Muscle layer of colon (tissue), 2 donors: Measurements from ENCODE around the gene PRKAR1B.
"Not testable (repeated sequence)": the region's sequence is repeated elsewhere in the genome, so short reads cannot be mapped to it uniquely, and the experiment has no call there.

Experiments
- H3K27ac ChIP-seq: one replicate; pipeline ENCODE4 v1.7.0; 2013; ENCODE audit warnings: low read depth, mild to moderate bottlenecking, low read length, moderate library complexity
- H3K27me3 ChIP-seq, 2 donors: one replicate each; pipeline ENCODE4 v1.7.0; 2013; ENCODE audit warnings: low read length in 2 of 2, mild to moderate bottlenecking in 2 of 2; ENCODE audit not compliant: insufficient read depth in 2 of 2, control insufficient read depth in 1 of 2
- H3K36me3 ChIP-seq: one replicate; pipeline ENCODE4 v1.7.0; 2013; ENCODE audit warnings: mild to moderate bottlenecking, low read length; ENCODE audit not compliant: insufficient read depth
- H3K4me1 ChIP-seq: one replicate; pipeline ENCODE4 v1.7.0; 2013; ENCODE audit warnings: mild to moderate bottlenecking, low read length; ENCODE audit not compliant: insufficient read depth
- H3K4me3 ChIP-seq, 2 donors: one replicate each; pipeline ENCODE4 v1.7.0; 2013; ENCODE audit warnings: low read length in 2 of 2, low read depth in 1 of 2, mild to moderate bottlenecking in 1 of 2, moderate library complexity in 1 of 2
- H3K9ac ChIP-seq: one replicate; pipeline ENCODE4 v1.7.0; 2013; ENCODE audit warnings: low read length
- H3K9me3 ChIP-seq: one replicate; pipeline ENCODE4 v1.7.0; 2013; ENCODE audit warnings: mild to moderate bottlenecking, low read length
- donor health status: abdominal sarcoma.
- donor health status: Adenocarcinoma of cecum.

The PRKAR1B gene

DNA sequence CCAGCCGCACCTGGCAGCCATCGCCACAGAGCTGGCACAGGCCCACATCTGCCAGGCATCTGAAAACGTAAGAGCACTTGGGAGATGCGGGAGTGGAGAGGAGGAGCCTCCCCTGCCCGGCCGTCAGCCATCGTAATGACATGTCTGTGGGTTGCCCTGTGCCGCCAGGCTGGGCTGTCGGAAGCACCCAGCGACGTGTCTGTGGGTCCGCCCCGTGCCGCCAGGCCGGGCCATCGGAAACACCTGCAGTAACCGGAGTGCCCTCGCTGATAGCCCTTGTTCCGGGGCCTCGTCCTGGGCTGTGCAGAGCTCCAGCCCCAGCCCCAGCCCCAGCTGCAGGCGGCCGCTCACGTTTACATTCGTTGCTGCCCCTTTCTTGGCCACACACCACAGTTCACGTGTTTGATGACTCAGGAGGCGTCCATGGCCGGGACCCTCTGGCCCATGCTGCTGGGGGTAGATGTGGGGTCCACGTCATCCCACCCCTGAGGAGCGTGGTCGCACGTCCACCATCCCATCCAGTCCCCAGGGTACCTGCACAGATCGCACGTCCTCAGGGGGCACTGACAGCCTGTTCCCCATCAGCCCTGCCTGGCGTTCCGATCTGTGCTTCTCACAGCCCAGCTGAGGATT is 30.0 kb upstream of the PRKAR1B start:
- Histone ChIP-seq H3K27ac (no peak overlapping the region), H3K9me3 (no peaks in the 10 kb centered on the region), H3K9ac (no peak overlapping the region), H3K4me3 (no peak overlapping the region), H3K4me1 (no peaks in the 10 kb centered on the region), H3K36me3 (peaks cover 46% of the 10 kb centered on the region), H3K27me3 (no peaks in the 10 kb centered on the region)

DNA sequence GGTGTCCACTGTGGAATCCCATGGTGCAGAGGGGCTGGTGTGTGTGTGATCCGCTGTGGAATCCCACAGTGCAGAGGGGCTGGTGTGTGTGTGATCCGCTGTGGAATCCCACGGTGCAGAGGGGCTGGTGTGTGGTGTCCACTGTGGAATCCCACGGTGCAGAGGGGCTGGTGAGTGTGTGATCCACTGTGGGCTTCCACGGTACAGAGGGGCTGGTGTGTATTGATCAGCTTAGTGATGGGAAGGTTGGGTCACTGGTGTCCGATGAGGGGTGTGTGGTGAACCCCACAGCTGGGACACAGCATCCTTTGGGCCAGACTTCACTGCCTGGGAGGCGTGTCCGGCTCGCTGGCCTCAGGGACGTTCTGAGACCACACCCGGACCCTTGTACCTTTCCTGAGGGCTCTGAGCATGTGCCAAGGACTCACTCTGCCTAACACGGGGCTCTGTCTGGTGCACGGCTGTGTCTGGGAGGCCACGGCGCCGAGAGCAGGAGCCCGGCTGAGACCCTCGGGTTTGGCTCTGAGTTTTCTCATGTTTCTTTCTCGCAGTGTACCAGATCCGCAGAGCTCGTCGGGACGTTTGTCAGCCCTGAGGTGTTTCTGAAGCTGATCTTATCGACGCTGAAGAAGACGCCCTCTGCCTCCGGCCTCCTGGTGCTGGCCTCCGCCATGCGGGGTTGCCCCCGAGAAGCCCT is 29.3 kb upstream of the PRKAR1B start:
- no peaks in the 10 kb centered on the region for H3K27me3 ChIP-seq
- H3K36me3 ChIP-seq = peaks cover 43% of the 10 kb centered on the region
- H3K27ac ChIP-seq = no peak overlapping the region
- H3K4me1 ChIP-seq = no peaks in the 10 kb centered on the region
- no peak overlapping the region for H3K9ac ChIP-seq
- no peak overlapping the region for H3K4me3 ChIP-seq
- H3K9me3 ChIP-seq = no peaks in the 10 kb centered on the region

DNA sequence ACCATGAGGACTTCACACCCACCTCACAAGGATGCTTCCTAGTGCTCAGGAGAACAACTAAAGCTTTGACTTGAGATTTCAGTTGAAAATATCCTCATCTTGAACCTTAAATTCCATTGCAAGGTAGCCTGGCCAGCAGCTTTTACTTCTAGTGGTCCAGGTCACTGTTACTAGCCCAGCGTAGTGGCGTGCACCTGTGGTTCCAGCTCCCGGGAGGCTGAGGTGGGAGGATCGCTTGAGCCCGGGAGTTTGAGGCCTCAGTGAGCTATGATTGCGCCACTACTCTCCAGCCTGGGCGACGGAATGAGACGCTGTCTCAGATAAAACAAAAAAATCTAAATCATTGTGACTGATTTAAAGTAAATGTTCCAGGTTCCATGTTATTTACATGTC is 28.3 kb upstream of the PRKAR1B start:
- Histone ChIP-seq H3K9me3 (no peaks in the 10 kb centered on the region), H3K27me3 (no peaks in the 10 kb centered on the region), H3K27ac (no peak overlapping the region), H3K4me3 (no peak overlapping the region), H3K4me1 (no peaks in the 10 kb centered on the region), H3K36me3 (peaks cover 43% of the 10 kb centered on the region), H3K9ac (no peak overlapping the region)

- Histone ChIP-seq H3K9me3 (no peaks in the 10 kb centered on the region), H3K4me3 (no peak overlapping the region), H3K4me1 (no peaks in the 10 kb centered on the region), H3K9ac (no peak overlapping the region), H3K27ac (no peak overlapping the region), H3K27me3 (no peaks in the 10 kb centered on the region), H3K36me3 (peaks cover 43% of the 10 kb centered on the region)
These were observed 27.7 kb upstream of the PRKAR1B start for GRCh38 chr7:754531-755412.

DNA sequence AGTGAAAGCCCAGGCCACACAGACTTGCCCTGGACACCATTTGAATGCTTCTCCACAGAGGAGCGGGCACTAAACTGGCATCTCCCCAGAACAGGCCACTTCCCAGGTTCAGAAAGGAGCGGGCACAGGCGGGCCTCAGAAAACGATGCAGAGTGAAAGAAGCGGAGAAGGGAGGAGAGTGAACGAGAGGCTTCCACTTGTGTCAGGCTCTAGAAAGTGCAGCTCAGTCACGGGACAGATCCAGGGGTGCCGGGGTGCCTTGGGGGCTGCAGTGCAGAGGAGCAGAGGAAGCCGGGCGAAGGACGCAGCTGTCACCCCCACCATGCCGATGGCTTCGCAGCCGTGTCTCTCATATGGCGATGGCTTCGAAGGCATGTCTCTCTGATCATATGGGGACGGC is 26.1 kb upstream of the PRKAR1B start:
- Histone ChIP-seq H3K9me3 (no peaks in the 10 kb centered on the region), H3K36me3 (peaks cover 43% of the 10 kb centered on the region), H3K27me3 (no peaks in the 10 kb centered on the region), H3K4me3 (no peak overlapping the region), H3K9ac (no peak overlapping the region), H3K27ac (no peak overlapping the region), H3K4me1 (no peaks in the 10 kb centered on the region)

- H3K36me3 ChIP-seq = peaks cover 36% of the 10 kb centered on the region
- H3K9me3 ChIP-seq, H3K4me1 ChIP-seq: not testable (repeated sequence)
These were observed 25.2 kb upstream of the PRKAR1B start for GRCh38 chr7:752256-752655.

GRCh38 chr7:751826-752225 is 24.7 kb upstream of the PRKAR1B start:
- H3K27ac ChIP-seq = no peak overlapping the region
- H3K9me3 ChIP-seq = no peaks in the 10 kb centered on the region
- no peaks in the 10 kb centered on the region for H3K27me3 ChIP-seq
- peaks cover 31% of the 10 kb centered on the region for H3K36me3 ChIP-seq
- H3K9ac ChIP-seq = no peak overlapping the region
- no peak overlapping the region for H3K4me3 ChIP-seq
- no peaks in the 10 kb centered on the region for H3K4me1 ChIP-seq

More at GRCh38 chr7:752256-752655, 25.2 kb upstream of the PRKAR1B start:
- not testable (repeated sequence) for H3K4me3 ChIP-seq, H3K9ac ChIP-seq, H3K27me3 ChIP-seq, H3K27ac ChIP-seq

- Histone ChIP-seq H3K27ac (no peak overlapping the region), H3K9ac (no peak overlapping the region), H3K4me3 (no peak overlapping the region), H3K36me3 (peaks cover 28% of the 10 kb centered on the region), H3K4me1 (no peaks in the 10 kb centered on the region), H3K27me3 (no peaks in the 10 kb centered on the region), H3K9me3 (no peaks in the 10 kb centered on the region)
These were observed 23.2 kb upstream of the PRKAR1B start for GRCh38 chr7:750111-750905.

GRCh38 chr7:749140-749551 is 22.1 kb upstream of the PRKAR1B start:
- H3K9me3 ChIP-seq = no peaks in the 10 kb centered on the region
- no peaks in the 10 kb centered on the region for H3K4me1 ChIP-seq
- no peak overlapping the region for H3K9ac ChIP-seq
- no peak overlapping the region for H3K4me3 ChIP-seq
- no peaks in the 10 kb centered on the region for H3K27me3 ChIP-seq
- H3K27ac ChIP-seq = no peak overlapping the region
- H3K36me3 ChIP-seq = peaks cover 21% of the 10 kb centered on the region

GRCh38 chr7:748446-748845 is 21.4 kb upstream of the PRKAR1B start:
- Histone ChIP-seq H3K4me1 (no peaks in the 10 kb centered on the region), H3K9me3 (no peaks in the 10 kb centered on the region), H3K27ac (no peak overlapping the region), H3K36me3 (peaks cover 20% of the 10 kb centered on the region), H3K4me3 (no peak overlapping the region), H3K27me3 (no peaks in the 10 kb centered on the region), H3K9ac (no peak overlapping the region)

GRCh38 chr7:747186-747585 is 20.1 kb upstream of the PRKAR1B start:
- Histone ChIP-seq H3K4me1 (no peaks in the 10 kb centered on the region), H3K36me3 (peaks cover 10% of the 10 kb centered on the region), H3K9ac (no peak overlapping the region), H3K9me3 (no peaks in the 10 kb centered on the region), H3K4me3 (no peak overlapping the region), H3K27me3 (no peaks in the 10 kb centered on the region), H3K27ac (no peak overlapping the region)
